HepG2 (cell line): ENCODE data around the gene GPR17. TPM values are rescaled to one million over a fixed set of nuclear protein-coding genes. Genes with fewer than 3 reads are reported as not detected.
A peak's percentile ranks its signal among the peaks of the same experiment; 100 is the strongest.

ENCODE experiments used
- ARID4A ChIP-seq: sonication (generic); formaldehyde crosslinking; IDR thresholded peaks from 2 replicates; pipeline ENCODE4 v1.5.0; 2020; ENCODE audit warnings: mild to moderate bottlenecking, missing genetic modification reagents, borderline replicate concordance
- CEBPG ChIP-seq: IDR thresholded peaks from 2 replicates; pipeline ENCODE4 v1.6.1; 2016
- DMTF1 ChIP-seq: sonication (generic); formaldehyde crosslinking; IDR thresholded peaks from 2 replicates; pipeline ENCODE4 v1.4.0; 2020; ENCODE audit warnings: mild to moderate bottlenecking, missing genetic modification reagents
- DR1 ChIP-seq: sonication (generic); formaldehyde crosslinking; IDR thresholded peaks from 2 replicates; pipeline ENCODE4 v1.8.0; 2021; ENCODE audit warnings: mild to moderate bottlenecking, missing genetic modification reagents, inconsistent platforms
- FOXA3 ChIP-seq: IDR thresholded peaks from 2 replicates; pipeline ENCODE4 v1.6.1; 2016; ENCODE audit warnings: missing genetic modification reagents, missing compliant biosample characterization
- HDAC6 ChIP-seq: fragments of 200-600 bp; sonication (generic); IDR thresholded peaks from 2 replicates; pipeline ENCODE4 v1.7.0; 2017; ENCODE audit warnings: mild to moderate bottlenecking, antibody characterized with exemption, low read length, low read depth
- HNRNPH1 ChIP-seq: fragments of 200-400 bp; formaldehyde crosslinking; optimal IDR thresholded peaks from 2 replicates; pipeline ENCODE3; 2017; ENCODE audit warnings: mild to moderate bottlenecking, low read depth, low read length
- HOXD1 ChIP-seq: sonication (generic); formaldehyde crosslinking; IDR thresholded peaks from 2 replicates; pipeline ENCODE4 v1.5.0; 2020; ENCODE audit warnings: missing genetic modification reagents
- LCORL ChIP-seq, 2 experiments: fragments of 450-650 bp in 1 of 2; sonication (generic) in 1 of 2; formaldehyde crosslinking in 1 of 2; IDR thresholded peaks; 2 replicates each; pipeline versions ENCODE4 v1.5.0 to v1.6.1; 2017 to 2020; ENCODE audit warnings: antibody characterized with exemption in 1 of 2, missing genetic modification reagents in 1 of 2
- MAZ ChIP-seq, 2 experiments: sonication (generic) in 1 of 2; formaldehyde crosslinking in 1 of 2; IDR thresholded peaks; 2 replicates each; pipeline versions ENCODE4 v1.5.0 to v1.6.1; 2012 to 2020; ENCODE audit warnings: low read depth in 2 of 2, mild to moderate bottlenecking in 2 of 2, borderline replicate concordance in 1 of 2, improper control_type of control experiment in 1 of 2, low read length in 1 of 2, missing genetic modification reagents in 1 of 2, moderate library complexity in 1 of 2
- NAIF1 ChIP-seq: sonication (generic); formaldehyde crosslinking; IDR thresholded peaks from 2 replicates; pipeline ENCODE4 v1.5.0; 2020; ENCODE audit warnings: mild to moderate bottlenecking, missing genetic modification reagents, borderline replicate concordance
- RXRB ChIP-seq: IDR thresholded peaks from 2 replicates; pipeline ENCODE4 v1.6.1; 2016; ENCODE audit warnings: borderline replicate concordance, missing genetic modification reagents, missing compliant biosample characterization
- SMYD3 ChIP-seq: sonication (generic); formaldehyde crosslinking; IDR thresholded peaks from 2 replicates; pipeline ENCODE4 v1.8.1; 2023; ENCODE audit warnings: mild to moderate bottlenecking, missing genetic modification reagents
- SRSF4 ChIP-seq: fragments of 200-400 bp; formaldehyde crosslinking; IDR thresholded peaks from one replicate; pipeline ENCODE4 v1.6.1; 2018; ENCODE audit warnings: mild to moderate bottlenecking, low read depth, low read length, moderate library complexity; ENCODE audit not compliant: poor library complexity, severe bottlenecking
- TEF ChIP-seq: sonication (generic); formaldehyde crosslinking; IDR thresholded peaks from 2 replicates; pipeline ENCODE4 v1.5.0; 2020; ENCODE audit warnings: missing genetic modification reagents
- TRIM22 ChIP-seq: fragments of 450-650 bp; IDR thresholded peaks from 2 replicates; pipeline ENCODE4 v1.6.1; 2017
- YY1 ChIP-seq: IDR thresholded peaks from 2 replicates; pipeline ENCODE4 v1.6.1; 2011; ENCODE audit warnings: low read length, low read depth, moderate library complexity, mild to moderate bottlenecking; ENCODE audit not compliant: insufficient read depth, insufficient replicate concordance
- ZBTB25 ChIP-seq: IDR thresholded peaks from 2 replicates; pipeline ENCODE4 v1.6.1; 2018; ENCODE audit warnings: missing genetic modification reagents
- ZFP90 ChIP-seq: sonication (generic); formaldehyde crosslinking; IDR thresholded peaks from 2 replicates; pipeline ENCODE4 v1.8.0; 2022; ENCODE audit warnings: missing genetic modification reagents, mild to moderate bottlenecking, inconsistent platforms, borderline replicate concordance
- ZNF652 ChIP-seq: IDR thresholded peaks from 2 replicates; pipeline ENCODE4 v1.6.1; 2016; ENCODE audit warnings: low read depth, borderline replicate concordance
- ZNF879 ChIP-seq: sonication (generic); formaldehyde crosslinking; IDR thresholded peaks from 2 replicates; pipeline ENCODE4 v1.8.1; 2023; ENCODE audit warnings: missing genetic modification reagents
- polyA plus RNA-seq, 8 experiments: library from polyadenylated mRNA; depleted of rRNA in 3 of 8; stranded (reverse) in 7 of 8; unstranded in 1 of 8; fragments of >200 nt; fragmentation: Illumina TruSeq in 4 of 8; extraction: Trizol in 4 of 8; gene quantifications; 2 replicates each; pipeline versions ENCODE4 v1.2.1 to v1.2.3, GENCODE V29; 2011 to 2016; ENCODE audit warnings: low read depth in 4 of 8, missing spikeins in 1 of 8, mixed read lengths in 1 of 8; ENCODE audit not compliant: insufficient read depth in 1 of 8
- total RNA-seq, 5 experiments: library from RNA; depleted of rRNA; stranded (reverse); fragments of >200 nt; fragmentation: Illumina TruSeq; extraction: Trizol; gene quantifications; 2 replicates each; pipeline ENCODE4 v1.2.3, GENCODE V29; 2016; ENCODE audit warnings: low read depth in 1 of 5

Gene GPR17
- total and polyA plus RNA-seq, 2 of the 13 experiments (the other 11 are each of a cell fraction or from before 2014, with no cell fraction given): not detected

GRCh38 chr2:127649684-127650040 is 3.7 kb downstream of the GPR17 start (continued):
- TF ChIP-seq HNRNPH1 (no peak), ARID4A (no peak), YY1 (peak; percentile 56), HDAC6 (no peak), ZNF652 (CRISPR knock-in tag) (no peak), DR1 (CRISPR knock-in tag) (no peak), TEF (no peak), HOXD1 (CRISPR knock-in tag) (no peak), TRIM22 (no peak), ZFP90 (no peak), SMYD3 (no peak), ZNF879 (CRISPR knock-in tag) (no peak), MAZ (IDR thresholded peaks at IDR 0.05; ENCODE audit: borderline replicate concordance, low read depth, low read length) (no peak), MAZ (CRISPR knock-in tag; IDR thresholded peaks at IDR 0.05; ENCODE audit: low read depth) (peak; percentile 62; the same call in 1 of the 2 replicates), NAIF1 (CRISPR knock-in tag) (no peak), CEBPG (CRISPR knock-in tag) (no peak), LCORL (IDR thresholded peaks at IDR 0.05) (no peak), LCORL (CRISPR knock-in tag; IDR thresholded peaks at IDR 0.05) (no peak), FOXA3 (CRISPR knock-in tag) (0 out of 2 replicates have a peak, but pooled peaks have one; percentile 23), SRSF4 (no peak), RXRB (CRISPR knock-in tag) (peak; percentile 45; the same call in 1 of the 2 replicates), ZBTB25 (no peak), DMTF1 (CRISPR knock-in tag) (no peak)
